Breast epithelium (tissue), 4 donors: Measurements from ENCODE around the gene ADAMTS13. TPM values are rescaled to one million over a fixed set of nuclear protein-coding genes. Genes with fewer than 3 reads are reported as not detected.
"Not testable (repeated sequence)": the region's sequence is repeated elsewhere in the genome, so short reads cannot be mapped to it uniquely, and the experiment has no call there.

Experiments
- DNase-seq, 2 donors: peaks; one replicate each; pipeline ENCODE4 v3.0.0-alpha.2; 2019; ENCODE audit warnings: low spot score in 2 of 2
- H3K27ac ChIP-seq, 2 donors: fragments of 200-600 bp; sonication (generic) in 1 of 2; one replicate each; pipeline ENCODE4 v1.5.1; 2016 to 2019; ENCODE audit warnings: mild to moderate bottlenecking in 1 of 2
- H3K27me3 ChIP-seq, 2 donors: fragments of 200-600 bp; sonication (generic) in 1 of 2; one replicate each; pipeline versions ENCODE4 v1.5.1 to v1.6.0; 2017 to 2019; ENCODE audit warnings: control low read depth in 1 of 2, mild to moderate bottlenecking in 1 of 2
- H3K36me3 ChIP-seq: fragments of 200-600 bp; one replicate; pipeline ENCODE4 v1.5.1; 2019
- H3K4me1 ChIP-seq, 2 donors: fragments of 200-600 bp; sonication (generic); one replicate each; pipeline ENCODE4 v1.5.1; 2016 to 2019; ENCODE audit warnings: control low read depth in 1 of 2
- H3K4me3 ChIP-seq, 3 donors: fragments of 200-600 bp; sonication (generic); 1 replicate in 2 of 3; 2 replicates in 1 of 3; pipeline ENCODE4 v1.5.1; 2016 to 2019; ENCODE audit warnings: mild to moderate bottlenecking in 3 of 3, moderate library complexity in 2 of 3
- H3K9me3 ChIP-seq, 2 donors: fragments of 200-600 bp; sonication (generic) in 1 of 2; one replicate each; pipeline ENCODE4 v1.5.1; 2016 to 2019; ENCODE audit warnings: control low read depth in 1 of 2
- POLR2A ChIP-seq: fragments of 450-650 bp; IDR thresholded peaks from one replicate; pipeline ENCODE4 v1.6.1; 2016; ENCODE audit warnings: antibody characterized with exemption, mild to moderate bottlenecking, moderate library complexity
- POLR2AphosphoS5 ChIP-seq, 3 donors: sonication (generic); formaldehyde crosslinking; IDR thresholded peaks; one replicate each; pipeline ENCODE4 v1.6.1; 2017; ENCODE audit warnings: antibody characterized with exemption in 3 of 3
- intact Hi-C: fragments of 100-400 bp; cut with DNase I; formaldehyde crosslinking; loops from one replicate; pipeline ENCODE4 v1.15.1; 2023; ENCODE audit warnings: low total_unique reads
- total RNA-seq, 3 donors: library from RNA; depleted of rRNA; stranded (reverse); fragments of >200 nt; gene quantifications; one replicate each; pipeline ENCODE4 v1.1.0, GENCODE V29; 2016
- TF ChIP-seq, protein P1 (sequence below), 3 donors: fragments of 450-650 bp; IDR thresholded peaks; one replicate each; pipeline ENCODE4 v1.5.1; 2016 to 2017; ENCODE audit warnings: antibody characterized with exemption in 3 of 3, mild to moderate bottlenecking in 3 of 3, moderate library complexity in 3 of 3

The ADAMTS13 gene
- total RNA-seq, 3 donors from 2014 or later, result 0.88 to 2.9 (median 0.96) TPM

DNA sequence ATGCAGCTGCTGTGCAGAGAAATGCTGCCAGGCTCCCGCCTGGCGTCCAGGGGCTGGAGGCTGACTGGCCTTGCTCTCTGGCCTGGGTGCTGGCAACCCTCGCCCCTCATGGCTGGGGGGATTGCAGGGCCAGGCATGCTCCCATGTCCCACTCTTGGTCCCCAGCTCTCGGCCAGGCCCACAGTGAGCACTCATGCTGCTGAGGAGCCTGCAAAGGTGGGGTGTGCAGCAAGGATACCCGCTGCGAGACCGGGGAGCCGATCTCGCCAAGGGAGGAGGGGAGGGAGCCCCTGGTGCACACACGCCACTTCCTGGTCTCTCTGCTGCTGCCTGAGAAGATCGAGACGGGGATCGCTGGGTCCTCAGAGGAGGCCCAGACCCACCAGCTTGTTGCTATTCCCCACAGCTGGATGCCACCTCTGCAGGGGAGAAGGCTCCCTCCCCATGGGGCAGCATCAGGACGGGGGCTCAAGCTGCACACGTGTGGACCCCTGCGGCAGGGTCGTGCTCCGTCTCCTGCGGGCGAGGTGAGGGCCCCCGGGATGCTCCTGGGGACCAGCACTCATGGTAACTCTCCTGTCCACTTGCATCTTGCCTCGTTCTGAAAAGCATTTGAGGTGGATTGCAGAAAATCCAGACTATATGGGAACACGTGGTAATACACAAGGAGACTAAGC, 23.3 kb downstream of the ADAMTS13 start:
- intact Hi-C loops, result no loop called here

DNA sequence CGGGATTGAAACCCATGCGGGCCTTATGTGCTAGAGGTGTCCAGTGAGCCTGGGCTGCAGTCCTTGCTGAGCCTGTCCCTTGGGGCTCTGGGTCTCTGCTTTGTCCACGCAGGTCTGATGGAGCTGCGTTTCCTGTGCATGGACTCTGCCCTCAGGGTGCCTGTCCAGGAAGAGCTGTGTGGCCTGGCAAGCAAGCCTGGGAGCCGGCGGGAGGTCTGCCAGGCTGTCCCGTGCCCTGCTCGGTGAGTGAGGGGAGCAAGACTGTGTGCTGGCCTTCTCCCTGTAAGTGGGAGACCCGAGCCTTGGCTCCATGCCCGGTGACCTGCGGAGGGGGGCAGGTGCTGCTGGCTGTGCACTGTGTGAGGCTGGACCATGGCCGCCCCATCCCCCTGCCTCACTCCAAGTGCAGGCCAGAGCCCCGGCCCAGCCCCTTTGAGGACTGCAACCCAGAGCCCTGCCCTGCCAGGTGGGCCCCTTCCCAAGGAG, 26.4 kb downstream of the ADAMTS13 start:
- no peaks in the 10 kb centered on the region for H3K27me3 ChIP-seq
- no peaks in the 10 kb centered on the region for H3K4me1 ChIP-seq
- no peak overlapping the region for H3K27ac ChIP-seq
- no peaks in the 10 kb centered on the region for H3K36me3 ChIP-seq
- H3K4me3 ChIP-seq, result no peak overlapping the region
- H3K9me3 ChIP-seq, result no peaks in the 10 kb centered on the region
- no peak for DNase-seq
- intact Hi-C loops, result no loop called here
- TF ChIP-seq, protein P1, sequence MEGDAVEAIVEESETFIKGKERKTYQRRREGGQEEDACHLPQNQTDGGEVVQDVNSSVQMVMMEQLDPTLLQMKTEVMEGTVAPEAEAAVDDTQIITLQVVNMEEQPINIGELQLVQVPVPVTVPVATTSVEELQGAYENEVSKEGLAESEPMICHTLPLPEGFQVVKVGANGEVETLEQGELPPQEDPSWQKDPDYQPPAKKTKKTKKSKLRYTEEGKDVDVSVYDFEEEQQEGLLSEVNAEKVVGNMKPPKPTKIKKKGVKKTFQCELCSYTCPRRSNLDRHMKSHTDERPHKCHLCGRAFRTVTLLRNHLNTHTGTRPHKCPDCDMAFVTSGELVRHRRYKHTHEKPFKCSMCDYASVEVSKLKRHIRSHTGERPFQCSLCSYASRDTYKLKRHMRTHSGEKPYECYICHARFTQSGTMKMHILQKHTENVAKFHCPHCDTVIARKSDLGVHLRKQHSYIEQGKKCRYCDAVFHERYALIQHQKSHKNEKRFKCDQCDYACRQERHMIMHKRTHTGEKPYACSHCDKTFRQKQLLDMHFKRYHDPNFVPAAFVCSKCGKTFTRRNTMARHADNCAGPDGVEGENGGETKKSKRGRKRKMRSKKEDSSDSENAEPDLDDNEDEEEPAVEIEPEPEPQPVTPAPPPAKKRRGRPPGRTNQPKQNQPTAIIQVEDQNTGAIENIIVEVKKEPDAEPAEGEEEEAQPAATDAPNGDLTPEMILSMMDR (IDR thresholded peaks at IDR 0.05), result no peak
- TF ChIP-seq POLR2AphosphoS5 (IDR thresholded peaks at IDR 0.05), result no peak
- TF ChIP-seq POLR2A, result no peak

More for the DNA sequence above, 23.3 kb downstream of the ADAMTS13 start:
- H3K4me3 ChIP-seq, result no peak overlapping the region
- H3K27ac ChIP-seq, result no peak overlapping the region
- no peaks in the 10 kb centered on the region for H3K4me1 ChIP-seq
- no peaks in the 10 kb centered on the region for H3K27me3 ChIP-seq
- DNase-seq, result no peak
- no peaks in the 10 kb centered on the region for H3K36me3 ChIP-seq
- no peaks in the 10 kb centered on the region for H3K9me3 ChIP-seq
- no peak for TF ChIP-seq POLR2AphosphoS5 (IDR thresholded peaks at IDR 0.05)
- TF ChIP-seq, protein P1 (IDR thresholded peaks at IDR 0.05), result no peak
- TF ChIP-seq POLR2A, result no peak

DNA sequence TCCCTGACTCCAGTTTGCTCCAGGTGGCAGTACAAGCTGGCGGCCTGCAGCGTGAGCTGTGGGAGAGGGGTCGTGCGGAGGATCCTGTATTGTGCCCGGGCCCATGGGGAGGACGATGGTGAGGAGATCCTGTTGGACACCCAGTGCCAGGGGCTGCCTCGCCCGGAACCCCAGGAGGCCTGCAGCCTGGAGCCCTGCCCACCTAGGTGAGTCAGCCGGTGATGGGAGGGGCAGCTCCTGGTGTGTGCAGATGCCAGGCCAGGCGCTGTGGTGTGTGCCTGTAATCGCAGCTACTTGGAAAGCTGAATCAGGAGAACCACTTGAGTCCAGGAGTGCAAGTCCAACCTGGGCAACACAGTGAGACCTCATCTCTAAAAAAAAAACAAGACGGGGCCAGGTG, 27.6 kb downstream of the ADAMTS13 start:
- TF ChIP-seq, protein P1 (IDR thresholded peaks at IDR 0.05), result no peak
- TF ChIP-seq POLR2A, result no peak
- TF ChIP-seq POLR2AphosphoS5 (IDR thresholded peaks at IDR 0.05), result no peak
- H3K9me3 ChIP-seq, result no peaks in the 10 kb centered on the region
- peak in 1 of 2 donors; percentile 49 for DNase-seq
- H3K27ac ChIP-seq, result no peak overlapping the region
- no peaks in the 10 kb centered on the region for H3K36me3 ChIP-seq
- H3K4me3 ChIP-seq, result no peak overlapping the region
- H3K4me1 ChIP-seq, result no peaks in the 10 kb centered on the region
- intact Hi-C loops, result no loop called here
- H3K27me3 ChIP-seq, result no peaks in the 10 kb centered on the region

DNA sequence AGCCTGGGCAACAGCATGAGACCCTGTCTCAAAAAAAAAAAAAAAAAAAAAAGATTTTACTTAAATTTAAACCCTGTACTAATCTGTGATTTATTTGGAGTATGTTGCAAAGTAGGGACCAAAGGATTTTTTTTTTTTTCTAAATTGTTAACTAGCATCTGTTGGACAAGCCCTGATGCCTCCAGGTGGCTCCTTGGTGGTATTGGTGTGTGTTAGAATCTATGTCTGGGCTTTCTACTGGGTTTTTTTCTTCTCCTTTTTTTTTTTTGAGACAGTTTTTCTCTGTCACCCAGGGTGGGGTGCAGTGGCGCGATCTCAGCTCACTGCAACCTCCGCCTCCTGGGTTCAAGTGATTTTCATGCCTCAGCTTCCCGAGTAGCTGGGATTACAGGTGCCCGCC, 29.7 kb downstream of the ADAMTS13 start:
- H3K4me1 ChIP-seq, H3K27ac ChIP-seq, DNase-seq, H3K9me3 ChIP-seq, H3K27me3 ChIP-seq, H3K36me3 ChIP-seq, intact Hi-C loops, H3K4me3 ChIP-seq: not testable (repeated sequence)

GRCh38 chr9:133452562-133452961, 30.4 kb downstream of the ADAMTS13 start:
- Histone ChIP-seq H3K4me1 (no peaks in the 10 kb centered on the region), H3K36me3 (no peaks in the 10 kb centered on the region), H3K27me3 (no peaks in the 10 kb centered on the region), H3K4me3 (no peak overlapping the region), H3K27ac (no peak overlapping the region), H3K9me3 (no peaks in the 10 kb centered on the region)
- no peak for DNase-seq
- intact Hi-C loops, result no loop called here
- no peak for TF ChIP-seq POLR2AphosphoS5 (IDR thresholded peaks at IDR 0.05)
- no peak for TF ChIP-seq POLR2A
- TF ChIP-seq, protein P1 (IDR thresholded peaks at IDR 0.05), result no peak
